Hematopoietic multipotent progenitor cell treated with erythropoietin and hydrocortisone succinate and interleukin-3 and kit ligand, for 4 days (in vitro differentiated cells): ENCODE data around the gene HGD.
"Not testable (repeated sequence)": the region's sequence is repeated elsewhere in the genome, so short reads cannot be mapped to it uniquely, and the experiment has no call there.

ENCODE experiments used
- DNase-seq: peaks from one replicate; pipeline ENCODE4 v3.0.0-alpha.2; 2015

HGD gene

GRCh38 chr3:120678984-120679383 is 3.1 kb downstream of the HGD start:
- DNase-seq, result no peak

DNA sequence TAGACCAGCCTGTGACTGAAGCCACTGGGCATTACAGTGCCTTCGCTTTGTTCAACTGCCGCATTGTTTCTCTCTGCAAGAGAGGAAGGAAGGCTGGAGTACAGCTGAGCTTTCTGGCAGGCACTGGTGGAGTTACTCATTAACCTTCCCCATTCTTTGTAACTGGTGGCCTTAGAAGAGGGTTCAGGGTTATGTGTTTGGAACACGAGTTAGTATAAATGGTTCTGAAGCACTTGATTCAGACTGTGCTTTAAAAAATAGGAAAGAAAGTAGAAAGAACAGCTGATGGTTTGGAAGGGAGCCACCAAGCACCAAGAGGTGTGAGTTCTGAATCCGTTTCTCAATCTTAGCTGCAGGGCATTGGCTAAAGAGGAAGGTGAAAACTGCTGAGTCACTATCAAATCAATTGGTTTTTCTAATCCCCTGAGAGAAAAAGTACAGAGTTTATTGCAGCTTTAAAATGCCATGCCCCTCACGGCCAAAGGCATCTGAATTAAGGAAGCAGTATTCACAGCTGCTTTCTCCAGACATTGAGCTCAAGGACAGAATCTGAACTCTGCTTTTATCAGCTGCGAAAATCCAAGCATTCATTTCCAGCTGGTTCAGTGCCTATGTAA is 3.6 kb downstream of the HGD start:
- DNase-seq, result peak; percentile 86

GRCh38 chr3:120677193-120677592 is 4.8 kb downstream of the HGD start:
- not testable (repeated sequence) for DNase-seq

- no peak for DNase-seq
Observed at GRCh38 chr3:120673116-120673515, 8.9 kb downstream of the HGD start.

DNA sequence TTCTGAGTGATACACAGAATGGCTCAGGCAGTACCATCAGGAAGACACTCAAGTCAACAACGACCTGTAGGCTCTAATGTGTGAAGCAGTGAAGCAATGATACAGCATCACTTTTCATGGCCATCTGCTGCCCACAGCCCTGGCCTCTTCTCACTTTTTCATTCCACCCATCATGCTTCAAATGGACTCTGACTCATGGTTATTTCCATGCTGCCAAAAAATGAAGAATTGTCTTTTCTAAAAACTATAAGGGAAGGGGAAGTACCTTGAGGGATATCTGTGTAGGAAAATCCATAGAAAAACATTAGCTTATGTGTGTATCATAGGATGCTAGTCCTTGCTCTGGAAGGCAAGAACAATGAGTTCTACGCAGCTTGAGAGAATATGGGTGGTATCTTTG is 11.5 kb downstream of the HGD start:
- DNase-seq, result no peak

DNA sequence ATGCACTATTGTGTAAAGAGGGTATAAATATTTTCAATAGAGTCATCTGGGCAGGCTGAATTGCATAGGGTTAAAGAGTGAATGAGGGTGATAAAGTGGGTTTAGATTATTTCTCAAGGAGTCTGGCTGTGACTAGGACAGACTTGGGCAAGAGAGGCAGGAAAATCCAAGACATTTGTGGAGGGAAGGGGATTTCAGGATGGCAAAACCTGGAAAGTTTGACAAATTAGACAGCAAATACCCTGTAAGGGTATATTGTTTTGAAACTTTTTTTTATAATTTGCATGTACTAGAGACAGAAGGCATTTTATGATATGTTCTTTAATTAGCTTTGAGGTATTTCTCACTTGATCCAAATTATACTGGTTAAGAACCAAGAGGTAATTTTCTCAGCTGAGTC is 17.1 kb downstream of the HGD start:
- DNase-seq, result no peak

DNA sequence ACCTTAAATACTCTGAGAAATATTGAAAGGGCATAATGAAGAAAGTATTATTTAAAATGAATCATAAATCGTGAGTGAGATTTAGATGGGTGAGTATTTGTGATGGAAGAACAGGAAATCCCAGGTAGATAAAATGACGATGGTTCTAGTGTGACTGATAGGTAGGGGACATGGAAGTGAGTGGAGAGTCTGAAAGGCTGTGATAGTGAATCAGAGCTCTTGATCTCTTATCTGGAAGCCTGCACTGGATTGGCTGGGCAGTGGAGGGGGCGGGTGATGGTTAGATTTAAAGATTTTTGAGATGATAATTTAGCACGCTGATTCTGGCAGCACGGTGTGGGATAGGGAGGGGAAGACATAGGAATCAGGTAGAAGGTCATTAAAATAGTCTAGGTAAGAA is 20.1 kb downstream of the HGD start:
- DNase-seq, result no peak

GRCh38 chr3:120661106-120661905 is 20.7 kb downstream of the HGD start:
- no peak for DNase-seq

DNA sequence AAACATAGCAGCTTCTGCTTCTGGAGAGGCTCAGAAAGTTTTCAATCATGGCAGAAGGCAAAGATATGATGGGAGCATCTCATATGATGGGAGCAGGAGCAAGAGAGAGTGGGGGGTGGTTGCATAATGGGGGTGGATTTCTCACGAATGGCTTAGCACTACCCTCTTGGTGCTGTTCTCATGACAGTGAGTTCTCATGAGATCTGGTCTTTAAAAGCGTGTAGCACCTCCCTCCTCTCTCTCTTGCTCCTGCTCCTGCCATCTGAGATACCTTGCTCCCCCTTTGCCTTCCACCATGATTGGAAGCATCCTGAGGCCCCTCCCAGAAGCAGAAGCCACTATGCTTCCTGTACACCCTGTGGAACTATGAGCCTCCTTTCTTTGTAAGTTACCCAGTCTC is 22.2 kb downstream of the HGD start:
- no peak for DNase-seq

DNA sequence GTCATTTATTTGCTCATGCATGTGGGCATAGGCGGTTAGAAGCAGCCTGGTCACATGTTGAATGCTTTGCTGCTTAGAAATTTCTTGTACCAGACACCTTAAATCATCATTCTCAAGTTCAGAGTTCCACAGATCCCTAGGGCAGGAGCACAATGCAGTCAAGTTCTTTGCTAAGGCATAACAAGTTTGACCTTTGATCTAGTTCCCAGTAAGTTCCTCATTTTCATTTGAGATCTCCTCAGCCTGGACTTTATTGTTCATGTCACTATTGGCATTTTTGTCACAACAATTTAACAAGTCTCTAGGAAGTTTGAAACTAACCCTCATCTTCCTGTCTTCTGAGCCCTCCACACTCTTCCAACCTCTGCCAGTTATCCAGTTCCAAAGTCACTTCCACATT is 22.8 kb downstream of the HGD start:
- DNase-seq, result no peak

DNA sequence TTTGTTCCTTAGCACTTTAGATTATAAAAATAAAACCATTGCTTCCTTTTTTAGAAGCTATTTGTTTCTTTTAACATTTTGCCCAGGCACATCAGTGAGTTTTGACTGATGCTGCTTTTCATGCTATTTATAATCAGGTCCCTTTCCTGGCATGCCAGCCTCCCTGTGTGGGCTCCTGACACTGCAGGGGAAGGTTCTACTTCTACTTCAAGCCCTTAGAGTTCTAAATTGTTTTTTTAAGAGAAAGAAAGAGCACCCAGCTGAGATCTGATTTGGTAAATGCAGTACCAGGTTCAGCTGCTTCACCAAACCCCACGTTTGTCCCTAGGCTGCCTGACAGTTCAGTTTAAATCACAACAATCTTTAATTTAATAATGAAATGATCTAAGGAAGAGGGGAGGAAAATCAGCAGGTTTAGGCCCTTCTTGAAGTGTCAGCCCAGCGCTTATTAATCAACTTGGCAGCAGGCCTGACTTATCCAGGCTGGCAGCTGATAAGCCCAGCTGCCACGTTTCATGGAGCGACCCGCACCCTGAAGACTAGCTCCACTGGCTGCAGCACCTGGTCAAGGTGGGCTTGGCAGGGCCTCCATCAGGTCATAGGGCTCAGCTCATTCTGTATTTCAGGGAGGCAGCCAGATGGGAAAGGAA is 29.0 kb downstream of the HGD start:
- DNase-seq, result no peak

DNA sequence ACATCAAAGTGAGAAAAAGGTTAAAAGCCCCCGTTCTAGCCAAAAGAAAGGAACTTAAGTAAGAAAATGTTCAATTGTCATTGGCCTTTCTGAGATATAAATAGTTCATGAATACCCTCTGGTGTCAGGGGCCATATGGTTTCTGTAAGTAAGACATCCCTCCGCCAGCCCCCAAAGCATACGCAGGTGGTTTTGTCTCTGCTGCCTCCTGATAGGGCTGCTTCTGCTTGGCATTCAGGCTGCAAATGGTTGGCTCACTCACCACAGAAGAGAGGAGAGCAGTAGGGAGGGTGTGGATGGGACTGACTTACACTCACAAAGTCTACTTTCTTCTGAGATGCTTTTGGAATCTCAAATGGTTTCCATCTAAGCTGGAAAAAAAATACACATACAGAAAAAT is 29.8 kb downstream of the HGD start:
- DNase-seq, result peak; percentile 35

- no peak for DNase-seq
Observed at GRCh38 chr3:120650311-120650710, 31.7 kb downstream of the HGD start.

DNA sequence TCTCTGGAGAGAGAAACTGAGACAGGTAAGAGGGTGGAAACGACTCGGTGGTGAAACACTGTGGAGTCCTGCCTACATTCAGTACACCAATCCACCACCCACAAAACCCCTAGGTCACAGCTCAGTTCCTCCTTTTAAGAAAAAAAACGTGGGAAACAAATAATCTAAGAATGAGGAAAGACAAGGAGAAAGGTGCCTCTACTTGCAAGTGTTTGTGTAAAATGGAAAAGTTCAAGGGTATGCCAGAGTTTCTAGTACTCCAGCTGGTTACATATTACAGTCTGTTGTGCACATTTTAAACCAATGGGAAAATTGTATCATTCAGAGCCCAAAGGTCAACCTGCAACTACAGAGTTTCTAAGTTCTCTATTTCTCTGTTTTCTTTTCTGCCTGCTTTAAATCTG is 32.2 kb downstream of the HGD start:
- DNase-seq, result no peak

GRCh38 chr3:120648290-120648689 is 33.7 kb downstream of the HGD start:
- no peak for DNase-seq

DNA sequence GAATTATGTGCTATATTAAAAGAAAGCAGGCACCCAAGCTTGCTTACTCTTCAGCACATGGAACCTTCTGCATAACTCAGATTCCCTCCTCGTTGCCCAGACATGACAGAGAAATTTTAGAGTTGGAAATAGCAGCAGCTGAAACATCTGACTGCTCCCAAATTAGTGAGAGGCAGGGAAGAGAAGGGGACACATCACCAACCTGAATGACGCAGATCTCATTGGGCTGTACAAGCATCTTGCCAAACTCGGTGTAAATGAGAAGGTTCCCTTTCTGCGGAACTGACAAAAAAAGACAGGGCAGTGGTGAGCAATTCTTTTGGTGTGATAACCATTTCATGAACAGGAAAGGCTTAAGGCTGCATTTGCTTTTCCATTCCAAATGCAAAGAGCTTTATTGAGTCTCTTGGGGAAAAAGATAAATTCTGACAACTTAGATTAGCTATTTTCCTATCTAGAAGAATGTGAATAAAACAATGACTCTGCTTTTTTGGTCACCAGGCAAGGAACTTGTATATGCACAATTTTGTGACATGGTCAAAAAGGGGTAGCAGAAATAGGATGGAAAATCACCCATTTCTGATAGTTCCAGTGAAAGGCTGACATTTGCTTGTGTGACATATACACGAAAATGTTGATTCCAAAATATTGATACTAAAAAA is 35.1 kb downstream of the HGD start:
- peak; percentile 50 for DNase-seq

GRCh38 chr3:120645083-120645845 is 36.8 kb downstream of the HGD start:
- no peak for DNase-seq

GRCh38 chr3:120642368-120642948 is 39.6 kb downstream of the HGD start:
- peak; percentile 93 for DNase-seq

DNA sequence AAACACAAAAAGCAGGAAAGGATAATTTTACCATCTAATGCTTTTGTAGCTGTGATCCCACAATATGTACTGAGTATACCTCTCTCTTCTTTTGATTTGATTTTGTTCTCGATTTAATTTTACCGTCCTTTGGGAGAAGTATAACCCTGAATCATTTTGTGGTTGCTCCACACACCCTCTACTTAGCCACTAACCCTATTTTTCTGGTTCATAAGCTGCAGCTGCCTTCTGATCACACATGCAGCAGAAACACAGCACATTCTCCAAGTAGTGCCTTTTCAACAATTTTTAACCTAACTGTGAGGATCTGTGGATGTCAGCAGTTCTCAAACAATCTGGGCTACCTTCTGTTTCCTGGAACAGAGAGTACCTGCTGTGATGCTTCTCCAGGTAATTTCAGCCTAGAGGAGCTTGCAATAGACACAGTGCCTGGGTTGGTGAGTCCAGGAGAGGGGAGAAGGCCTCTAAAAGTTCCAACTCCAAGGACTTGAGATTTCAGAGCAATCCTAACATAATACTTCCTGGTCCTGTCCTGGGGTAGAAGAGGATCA is 40.3 kb downstream of the HGD start:
- DNase-seq, result no peak

GRCh38 chr3:120640231-120640630 is 41.8 kb downstream of the HGD start:
- DNase-seq, result no peak

GRCh38 chr3:120638820-120639219 is 43.2 kb downstream of the HGD start:
- not testable (repeated sequence) for DNase-seq
